HG02884 (cell line): ENCODE data around the gene PACS1.
"Not testable (repeated sequence)": the region's sequence is repeated elsewhere in the genome, so short reads cannot be mapped to it uniquely, and the experiment has no call there.

Experiments used
- ATAC-seq: cut with Tn5 transposase; IDR thresholded peaks from one replicate; pipeline ENCODE4 v1.9.1; 2021; ENCODE audit warnings: mild to moderate bottlenecking, moderate library complexity; ENCODE audit not compliant: unreplicated experiment

PACS1 gene

DNA sequence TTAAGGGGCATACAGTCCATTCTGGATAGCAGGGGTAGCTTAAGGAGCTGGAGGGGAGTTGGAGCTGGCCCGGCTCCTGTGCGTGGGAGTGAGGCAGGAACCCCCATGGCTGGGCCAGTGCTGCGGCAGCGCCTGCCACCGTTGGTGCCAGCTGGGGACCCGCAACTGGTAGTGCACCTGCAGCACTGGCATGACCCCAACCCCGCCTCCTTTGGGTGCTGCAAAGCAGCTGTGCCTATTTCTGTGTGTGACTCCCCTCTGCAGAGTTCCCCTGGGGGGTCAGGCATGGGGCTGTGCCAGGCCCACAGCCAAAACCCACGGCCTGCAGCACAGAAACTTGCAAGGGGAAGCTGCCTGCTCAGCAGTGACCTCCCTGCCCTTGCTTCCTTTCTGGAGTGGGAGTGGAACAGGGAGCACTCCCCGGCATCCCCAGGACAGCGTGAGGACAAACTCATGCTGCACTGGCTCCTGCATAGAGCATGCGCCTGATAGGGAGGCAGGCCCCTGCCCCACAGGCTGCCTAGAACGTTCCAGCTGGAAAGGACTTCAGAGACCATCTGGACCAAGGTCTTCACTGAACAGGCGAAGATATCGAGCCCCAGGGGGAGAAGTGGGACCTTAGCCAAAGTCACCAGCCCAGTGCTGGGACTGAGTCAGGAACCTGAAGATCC is 172.2 kb downstream of the PACS1 start:
- no peak for ATAC-seq

DNA sequence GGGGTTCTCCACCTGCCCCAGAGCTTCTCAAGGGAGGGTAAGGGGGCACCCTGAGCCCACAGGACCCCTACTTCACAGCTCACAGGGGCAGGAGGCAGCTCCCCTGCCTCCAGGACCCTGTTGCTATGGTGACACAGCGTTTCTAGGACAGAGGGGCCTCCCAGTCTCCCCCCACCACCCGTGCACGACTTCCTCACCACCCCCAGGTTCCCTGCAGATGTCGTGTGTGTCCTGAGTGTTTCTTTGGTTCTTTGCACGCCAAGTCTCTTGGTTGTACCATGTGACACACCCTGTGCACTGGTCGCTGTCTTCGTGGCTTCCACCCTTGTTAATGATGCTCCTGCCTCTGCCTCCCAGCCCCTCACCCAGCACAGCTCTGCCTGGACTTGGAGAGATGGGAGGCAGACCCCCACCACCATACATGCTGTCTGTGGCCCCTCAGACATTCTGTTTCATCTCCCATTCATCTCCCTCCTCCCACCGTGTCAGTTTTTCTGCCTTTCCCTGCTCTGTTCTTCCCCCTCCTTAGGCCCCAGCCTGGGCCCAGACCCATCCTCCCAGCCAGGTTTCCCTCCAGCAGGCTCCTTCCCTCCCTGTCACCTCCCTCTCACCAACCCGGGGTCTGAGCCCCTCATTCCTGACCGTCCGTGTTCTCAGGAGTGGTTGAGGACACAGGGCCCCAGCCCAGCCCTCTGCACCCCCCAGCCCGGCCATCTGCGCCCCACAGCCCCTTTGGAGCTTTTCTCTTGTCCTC is 173.9 kb downstream of the PACS1 start:
- ATAC-seq: no peak

DNA sequence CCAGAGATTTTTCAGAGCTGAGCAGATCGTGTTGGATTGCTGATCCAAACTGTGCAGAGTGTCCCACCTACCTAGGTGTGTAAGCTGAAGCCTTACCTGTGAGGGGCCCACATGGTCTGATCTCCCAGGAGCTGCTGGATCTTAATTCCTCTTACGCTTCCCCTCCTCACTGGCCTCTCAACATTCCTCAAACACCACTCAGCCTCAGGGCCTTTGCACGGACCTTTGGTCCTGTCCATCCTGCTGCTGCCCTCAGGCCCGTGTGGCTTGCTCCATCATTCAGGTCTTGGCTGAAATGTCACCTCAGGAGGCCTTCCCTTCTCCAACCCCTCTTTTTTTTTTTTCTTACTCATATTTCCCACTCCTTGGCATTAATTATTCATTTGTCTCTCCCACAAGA is 177.2 kb downstream of the PACS1 start:
- no peak for ATAC-seq

DNA sequence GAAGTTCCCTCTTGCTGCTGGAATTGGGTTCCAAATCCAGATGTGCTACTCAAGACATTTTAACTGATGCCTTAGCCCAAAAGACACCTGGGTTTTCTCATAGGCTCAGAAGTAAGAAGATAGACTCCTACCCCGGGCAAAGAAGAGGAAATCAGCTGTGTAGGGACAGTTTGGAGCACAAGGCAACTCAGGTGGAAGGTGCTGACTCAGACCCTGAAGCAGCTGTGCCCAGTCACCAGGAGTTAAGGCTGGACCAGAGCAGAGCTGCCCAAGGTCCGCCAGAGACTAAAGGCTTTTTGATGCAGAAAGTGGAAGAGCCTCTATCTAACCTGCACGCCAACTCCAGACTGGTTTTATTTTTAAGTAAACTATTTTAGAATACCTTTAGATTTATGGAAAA is 177.7 kb downstream of the PACS1 start:
- no peak for ATAC-seq

DNA sequence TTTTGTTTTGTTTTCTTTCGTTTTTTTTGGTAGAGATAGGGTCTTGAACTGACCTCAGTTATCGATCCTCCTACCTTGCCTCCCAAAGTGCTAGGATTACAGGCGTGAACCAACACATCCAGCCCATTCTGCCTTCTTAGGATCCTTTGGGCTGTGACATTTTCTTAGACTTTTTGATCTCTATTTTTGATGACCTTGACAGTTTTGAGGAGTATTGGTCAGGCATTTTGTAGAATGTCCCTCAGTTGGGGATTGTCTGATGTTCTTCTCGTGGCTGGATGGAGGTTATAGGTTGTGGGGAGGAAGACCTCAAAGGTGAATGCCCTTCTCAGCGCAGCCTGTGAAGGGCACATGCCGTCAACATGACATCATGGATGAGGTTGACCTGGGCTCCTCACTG is 178.8 kb downstream of the PACS1 start:
- no peak for ATAC-seq

DNA sequence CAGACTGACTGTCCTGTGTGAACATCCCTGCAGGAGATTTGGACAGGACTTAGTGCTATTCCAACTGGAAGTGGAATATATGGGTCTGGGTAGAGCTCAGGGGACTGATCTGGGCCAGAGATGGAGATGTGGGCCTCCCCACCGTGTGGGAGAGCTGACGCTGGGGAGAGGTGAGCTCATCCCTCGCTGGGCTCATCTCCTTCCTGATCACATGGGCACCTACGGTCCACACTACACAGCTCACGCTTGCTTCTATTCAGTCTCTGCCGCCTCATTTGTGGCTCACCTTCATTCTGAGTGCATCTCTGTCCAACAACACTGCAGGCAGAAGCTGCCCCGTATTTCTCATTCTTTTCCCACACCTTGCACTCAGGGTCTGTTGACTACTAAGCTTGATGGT is 181.7 kb downstream of the PACS1 start:
- ATAC-seq: no peak

DNA sequence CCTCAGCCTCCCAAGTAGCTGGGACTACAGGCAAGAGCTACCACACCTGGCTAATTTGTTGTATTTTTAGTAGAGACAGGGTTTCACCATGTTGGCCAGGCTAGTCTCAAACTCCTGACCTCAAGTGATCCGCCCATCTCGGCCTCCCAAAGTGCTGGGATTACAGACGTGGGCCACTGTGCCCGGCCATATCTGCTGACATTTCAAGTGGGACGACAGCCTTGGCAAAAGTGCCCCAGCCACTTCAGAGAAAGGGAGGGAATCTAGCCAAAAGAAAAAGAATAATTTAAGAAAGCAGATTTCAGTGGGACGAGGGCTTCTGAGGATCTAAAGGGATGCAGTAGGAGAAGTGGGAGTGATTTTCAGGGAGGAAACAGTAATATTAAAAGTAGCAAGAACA is 183.0 kb downstream of the PACS1 start:
- not testable (repeated sequence) for ATAC-seq

DNA sequence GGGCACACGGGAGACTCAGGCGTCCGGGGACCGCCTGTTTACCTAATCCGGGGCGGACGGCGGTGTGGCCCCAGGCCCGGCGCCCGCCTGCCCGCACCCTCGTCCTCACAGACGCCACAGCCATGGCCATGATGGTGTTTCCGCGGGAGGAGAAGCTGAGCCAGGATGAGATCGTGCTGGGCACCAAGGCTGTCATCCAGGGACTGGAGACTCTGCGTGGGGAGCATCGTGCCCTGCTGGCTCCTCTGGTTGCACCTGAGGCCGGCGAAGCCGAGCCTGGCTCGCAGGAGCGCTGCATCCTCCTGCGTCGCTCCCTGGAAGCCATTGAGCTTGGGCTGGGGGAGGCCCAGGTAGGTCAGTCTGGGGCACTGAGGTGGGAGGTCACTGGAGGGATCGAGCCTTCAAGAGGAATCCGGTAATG is 188.4 kb downstream of the PACS1 start:
- no peak for ATAC-seq

DNA sequence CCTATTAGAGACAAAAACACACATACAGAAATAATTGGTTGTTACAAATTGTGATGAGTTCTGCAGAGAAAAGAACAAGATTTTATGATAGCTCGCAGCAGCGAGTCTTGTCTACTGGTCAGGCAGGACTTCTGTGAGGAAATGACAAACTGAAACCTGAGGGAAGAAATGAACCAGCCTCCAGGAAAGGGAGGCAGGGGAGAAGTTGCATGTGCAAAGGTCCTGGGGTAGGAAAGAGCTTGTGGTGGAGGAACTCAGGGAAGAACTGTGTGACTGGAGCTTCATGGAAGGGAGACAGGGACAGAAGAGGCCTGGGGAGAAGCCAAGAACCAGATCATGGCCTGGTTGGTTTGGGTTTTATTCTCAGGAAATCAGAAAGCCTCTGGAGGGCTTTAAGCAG is 189.2 kb downstream of the PACS1 start:
- no peak for ATAC-seq

DNA sequence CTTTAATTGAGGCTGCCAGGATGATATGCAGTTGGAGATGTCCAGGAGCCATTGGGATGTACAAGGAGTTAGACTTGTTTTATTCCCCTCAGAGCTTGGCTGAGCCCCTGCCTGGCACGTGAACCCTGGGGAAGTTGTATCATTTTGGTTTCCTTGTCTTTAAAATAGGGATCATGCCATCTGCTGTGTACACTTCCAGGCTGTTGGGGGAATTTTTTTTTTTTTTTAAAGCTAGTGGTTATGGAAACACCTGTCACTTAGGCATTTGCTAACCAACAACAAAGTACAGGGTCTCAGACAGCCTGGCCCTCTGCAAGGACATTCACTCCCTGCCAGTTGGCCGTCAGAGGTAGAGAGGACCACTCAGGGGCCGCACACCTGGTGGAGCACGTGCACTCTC is 189.9 kb downstream of the PACS1 start:
- ATAC-seq: no peak

DNA sequence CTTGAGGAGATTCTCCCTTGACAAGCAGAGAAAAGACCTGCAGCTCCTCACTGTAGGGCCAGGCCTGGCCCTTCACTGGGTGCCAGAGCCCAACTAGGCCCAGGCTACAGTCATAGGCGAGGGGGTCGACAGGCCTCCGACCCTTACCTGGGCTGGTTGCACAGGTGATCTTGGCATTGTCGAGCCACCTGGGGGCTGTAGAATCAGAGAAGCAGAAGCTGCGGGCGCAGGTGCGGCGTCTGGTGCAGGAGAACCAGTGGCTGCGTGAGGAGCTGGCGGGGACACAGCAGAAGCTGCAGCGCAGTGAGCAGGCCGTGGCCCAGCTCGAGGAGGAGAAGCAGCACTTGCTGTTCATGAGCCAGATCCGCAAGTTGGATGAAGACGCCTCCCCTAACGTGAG is 191.5 kb downstream of the PACS1 start:
- ATAC-seq: no peak

DNA sequence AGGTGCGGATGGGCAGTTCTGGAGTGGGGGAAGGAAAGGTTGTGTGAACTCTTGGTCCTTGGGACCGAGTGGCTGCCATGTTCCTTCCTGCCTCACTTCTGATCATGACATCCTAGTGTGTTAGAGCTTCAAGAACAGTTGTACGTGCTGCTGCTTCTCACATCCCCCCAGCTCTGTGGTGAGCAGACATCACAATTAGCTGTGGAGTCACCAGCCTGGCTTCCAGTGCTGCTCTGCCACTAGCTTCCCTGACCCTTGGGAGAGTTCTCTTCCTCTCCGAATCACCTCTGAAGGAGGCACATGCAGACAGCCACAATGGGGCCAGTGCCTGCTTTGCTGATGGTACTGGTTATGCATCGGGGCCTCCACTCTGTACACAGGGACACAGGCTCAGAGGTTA is 192.1 kb downstream of the PACS1 start:
- ATAC-seq: no peak

DNA sequence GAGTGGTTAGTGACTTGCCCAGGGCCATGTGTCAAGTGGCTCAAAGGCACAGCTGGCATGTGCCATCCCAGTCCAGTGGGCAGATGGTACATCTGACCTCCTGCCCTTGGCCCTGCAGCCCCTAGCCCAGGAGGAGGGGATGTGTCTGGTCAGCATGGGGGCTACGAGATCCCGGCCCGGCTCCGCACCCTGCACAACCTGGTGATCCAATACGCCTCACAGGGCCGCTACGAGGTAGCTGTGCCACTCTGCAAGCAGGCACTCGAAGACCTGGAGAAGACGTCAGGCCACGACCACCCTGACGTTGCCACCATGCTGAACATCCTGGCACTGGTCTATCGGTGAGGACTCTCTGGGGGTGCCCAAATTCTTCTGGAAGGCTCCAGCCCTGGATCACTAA is 192.6 kb downstream of the PACS1 start:
- ATAC-seq: no peak

DNA sequence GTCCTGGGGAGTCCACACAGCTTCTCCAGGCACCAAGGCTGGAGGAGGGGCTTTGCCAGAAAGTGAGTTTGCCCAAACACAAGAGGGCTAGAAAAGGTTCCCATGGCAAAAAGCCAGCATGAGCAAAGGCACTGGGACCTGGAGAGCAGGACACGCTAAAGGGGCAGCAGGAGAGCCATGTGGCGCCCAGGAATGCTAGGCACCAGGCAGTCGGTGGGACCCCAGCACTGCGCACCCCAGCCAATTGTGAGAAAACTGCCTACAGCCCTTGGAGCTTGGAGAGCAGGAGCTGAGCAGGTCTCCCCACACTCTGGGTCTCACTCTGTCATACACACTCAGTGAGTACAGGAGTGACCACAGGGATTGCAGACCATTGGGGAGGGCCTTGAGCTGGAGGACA is 193.2 kb downstream of the PACS1 start:
- no peak for ATAC-seq

DNA sequence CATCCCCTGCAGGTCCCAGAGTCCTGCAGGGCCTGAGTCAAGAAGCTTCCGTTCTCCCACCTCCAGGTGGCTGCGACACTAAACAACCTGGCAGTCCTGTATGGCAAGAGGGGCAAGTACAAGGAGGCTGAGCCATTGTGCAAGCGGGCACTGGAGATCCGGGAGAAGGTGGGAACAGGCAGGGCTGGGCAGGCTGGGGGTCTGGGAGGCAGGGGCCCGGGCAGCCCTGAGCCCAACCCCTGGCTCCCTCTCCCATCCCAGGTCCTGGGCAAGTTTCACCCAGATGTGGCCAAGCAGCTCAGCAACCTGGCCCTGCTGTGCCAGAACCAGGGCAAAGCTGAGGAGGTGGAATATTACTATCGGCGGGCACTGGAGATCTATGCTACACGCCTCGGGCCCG is 193.7 kb downstream of the PACS1 start:
- ATAC-seq: no peak

DNA sequence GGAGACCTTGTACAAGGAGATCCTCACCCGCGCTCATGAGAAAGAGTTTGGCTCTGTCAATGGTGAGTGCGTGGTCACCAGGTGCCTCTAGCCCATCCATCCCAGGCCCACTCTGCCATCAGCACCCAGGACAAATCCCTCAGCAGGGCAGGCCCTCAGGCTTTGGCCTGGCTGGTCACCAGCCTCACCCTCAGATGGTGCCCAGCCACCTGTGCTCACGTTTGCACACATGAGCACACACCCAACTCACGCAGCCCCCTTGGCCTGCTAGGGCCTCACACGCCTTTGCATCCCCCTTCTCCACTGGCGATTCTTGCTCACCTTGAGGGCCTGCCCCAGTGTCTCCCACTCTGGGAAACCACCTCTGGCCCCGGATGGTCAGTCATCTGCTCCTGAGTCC is 194.3 kb downstream of the PACS1 start:
- ATAC-seq: no peak

DNA sequence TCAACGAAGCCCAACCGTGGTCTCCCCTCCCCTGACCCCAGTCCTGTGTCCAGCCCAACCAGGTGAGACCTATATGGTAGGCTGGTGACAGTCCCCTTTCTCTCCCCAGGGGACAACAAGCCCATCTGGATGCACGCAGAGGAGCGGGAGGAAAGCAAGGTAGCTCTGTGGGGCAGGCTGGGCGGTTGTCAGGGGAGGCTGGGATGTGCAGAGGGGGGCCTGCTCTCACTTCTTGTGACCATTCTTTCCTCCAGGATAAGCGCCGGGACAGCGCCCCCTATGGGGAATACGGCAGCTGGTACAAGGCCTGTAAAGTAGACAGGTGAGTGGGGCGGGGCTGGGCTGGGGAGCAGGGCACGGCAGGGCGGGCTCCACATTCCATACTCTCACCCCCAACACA is 194.8 kb downstream of the PACS1 start:
- ATAC-seq: no peak

DNA sequence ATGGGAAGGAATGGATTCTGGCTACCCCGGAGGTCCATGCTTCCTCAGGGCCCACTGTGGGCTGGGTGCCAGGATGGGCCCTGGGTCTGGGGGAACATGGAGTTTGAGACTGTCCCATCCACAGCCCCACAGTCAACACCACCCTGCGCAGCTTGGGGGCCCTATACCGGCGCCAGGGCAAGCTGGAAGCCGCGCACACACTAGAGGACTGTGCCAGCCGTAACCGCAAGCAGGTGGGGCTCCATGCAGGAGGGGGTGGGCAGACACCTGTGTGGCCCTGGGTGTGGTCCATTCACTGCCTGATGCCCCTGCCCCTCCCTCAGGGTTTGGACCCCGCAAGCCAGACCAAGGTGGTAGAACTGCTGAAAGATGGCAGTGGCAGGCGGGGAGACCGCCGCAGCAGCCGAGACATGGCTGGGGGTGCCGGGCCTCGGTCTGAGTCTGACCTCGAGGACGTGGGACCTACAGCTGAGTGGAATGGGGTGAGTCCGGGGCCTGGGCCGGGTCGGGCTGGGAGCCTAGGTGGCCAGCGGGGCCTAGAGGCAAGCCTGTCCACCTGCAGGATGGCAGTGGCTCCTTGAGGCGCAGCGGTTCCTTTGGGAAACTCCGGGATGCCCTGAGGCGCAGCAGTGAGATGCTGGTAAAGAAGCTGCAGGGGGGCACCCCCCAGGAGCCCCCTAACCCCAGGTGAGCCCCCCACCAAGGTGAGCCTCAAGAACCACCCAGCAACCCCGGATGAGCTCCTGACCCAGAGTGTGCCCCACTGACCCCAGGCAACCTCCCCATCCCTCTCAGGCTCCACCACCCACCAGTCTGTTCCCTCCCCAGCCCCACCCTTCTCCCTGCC is 195.7 kb downstream of the PACS1 start:
- ATAC-seq: no peak

DNA sequence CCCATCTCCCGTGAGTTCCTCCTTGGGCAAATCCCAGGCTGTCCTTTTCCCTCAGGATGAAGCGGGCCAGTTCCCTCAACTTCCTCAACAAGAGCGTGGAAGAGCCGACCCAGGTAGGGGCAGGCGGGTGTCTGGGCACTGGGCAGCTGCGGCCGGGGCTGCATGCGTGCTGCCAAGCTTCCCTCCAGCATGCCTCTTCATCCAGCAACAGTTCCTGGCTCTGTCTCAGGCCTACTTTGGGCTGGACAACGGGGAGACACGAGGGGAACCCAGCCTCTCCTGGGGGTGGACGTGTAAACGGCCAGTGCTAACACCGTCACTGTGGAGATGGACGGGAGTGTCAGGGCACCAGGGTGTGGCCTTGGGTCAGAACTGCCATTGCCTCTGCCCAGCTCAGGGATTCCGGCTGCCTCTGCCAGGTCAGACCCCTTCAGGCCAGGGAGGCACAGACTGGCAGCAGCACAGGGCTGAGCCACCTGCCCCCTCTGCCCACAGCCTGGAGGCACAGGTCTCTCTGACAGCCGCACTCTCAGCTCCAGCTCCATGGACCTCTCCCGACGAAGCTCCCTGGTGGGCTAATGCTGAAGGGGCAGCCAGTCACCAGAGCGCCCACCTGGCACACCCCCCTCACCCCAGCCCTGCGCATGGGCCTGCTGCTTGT is 196.4 kb downstream of the PACS1 start:
- no peak for ATAC-seq

DNA sequence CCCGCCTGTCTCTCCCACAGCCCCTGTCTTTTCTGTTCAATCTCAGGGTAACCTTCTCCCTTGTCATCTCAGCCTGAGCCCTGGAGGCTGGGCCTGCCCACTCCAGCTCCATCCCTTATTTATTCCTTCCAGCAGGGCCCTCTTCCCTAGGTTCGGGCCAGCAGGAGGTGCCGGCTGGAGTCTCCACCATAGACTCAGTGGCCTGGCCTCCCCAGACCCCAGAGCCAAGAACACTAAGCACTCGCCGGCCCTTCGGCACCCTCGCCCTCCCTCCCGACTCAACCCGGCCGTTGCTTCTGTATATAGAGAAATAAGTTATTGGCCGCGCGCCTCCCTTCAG is 196.9 kb downstream of the PACS1 start:
- ATAC-seq: no peak
